HL-60 (cell line): ENCODE results near the gene ANKRD2.

ENCODE experiments used
- TF ChIP-seq, protein P1 (sequence below): IDR thresholded peaks from one replicate; pipeline ENCODE4 v1.5.1; 2011; ENCODE audit warnings: low read length, control low read depth, inconsistent platforms; ENCODE audit not compliant: insufficient read depth
- TF ChIP-seq, protein P2 (sequence below): IDR thresholded peaks from 2 replicates; pipeline ENCODE4 v1.6.1; 2012; ENCODE audit warnings: low read depth; ENCODE audit not compliant: insufficient replicate concordance

DNA sequence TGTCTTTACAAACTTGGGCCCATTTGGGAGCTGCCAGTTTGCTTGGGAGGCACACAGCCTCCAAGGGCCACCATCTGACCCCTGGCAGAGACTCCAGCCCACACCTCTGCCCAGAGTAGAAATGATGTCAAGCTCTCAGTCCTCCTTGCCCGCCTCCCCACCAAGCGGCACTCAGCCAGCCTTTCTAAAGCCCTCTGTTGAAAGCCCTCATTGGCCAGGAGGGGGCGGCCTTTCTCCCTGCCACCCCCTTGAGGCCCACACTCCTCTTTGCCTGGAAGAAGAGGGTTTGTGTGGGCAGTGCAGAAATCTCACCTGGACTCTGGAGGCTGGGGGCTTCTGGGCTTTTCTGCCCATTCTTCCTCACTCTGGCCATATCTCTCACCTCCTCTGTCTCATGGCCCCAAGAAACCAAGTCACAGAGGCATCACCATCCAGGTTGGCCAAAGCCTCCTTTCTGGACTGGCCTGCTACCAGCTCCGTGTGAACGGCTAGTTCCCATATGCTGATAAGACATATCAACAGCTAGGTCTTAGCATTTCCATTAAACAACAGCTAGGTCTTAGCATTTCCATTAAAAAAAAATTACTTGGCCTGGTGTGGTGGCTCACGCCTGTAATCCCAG is 37.7 kb upstream of the ANKRD2 start:
- TF ChIP-seq, protein P1, sequence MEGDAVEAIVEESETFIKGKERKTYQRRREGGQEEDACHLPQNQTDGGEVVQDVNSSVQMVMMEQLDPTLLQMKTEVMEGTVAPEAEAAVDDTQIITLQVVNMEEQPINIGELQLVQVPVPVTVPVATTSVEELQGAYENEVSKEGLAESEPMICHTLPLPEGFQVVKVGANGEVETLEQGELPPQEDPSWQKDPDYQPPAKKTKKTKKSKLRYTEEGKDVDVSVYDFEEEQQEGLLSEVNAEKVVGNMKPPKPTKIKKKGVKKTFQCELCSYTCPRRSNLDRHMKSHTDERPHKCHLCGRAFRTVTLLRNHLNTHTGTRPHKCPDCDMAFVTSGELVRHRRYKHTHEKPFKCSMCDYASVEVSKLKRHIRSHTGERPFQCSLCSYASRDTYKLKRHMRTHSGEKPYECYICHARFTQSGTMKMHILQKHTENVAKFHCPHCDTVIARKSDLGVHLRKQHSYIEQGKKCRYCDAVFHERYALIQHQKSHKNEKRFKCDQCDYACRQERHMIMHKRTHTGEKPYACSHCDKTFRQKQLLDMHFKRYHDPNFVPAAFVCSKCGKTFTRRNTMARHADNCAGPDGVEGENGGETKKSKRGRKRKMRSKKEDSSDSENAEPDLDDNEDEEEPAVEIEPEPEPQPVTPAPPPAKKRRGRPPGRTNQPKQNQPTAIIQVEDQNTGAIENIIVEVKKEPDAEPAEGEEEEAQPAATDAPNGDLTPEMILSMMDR: peak; percentile 53
- TF ChIP-seq, protein P2, sequence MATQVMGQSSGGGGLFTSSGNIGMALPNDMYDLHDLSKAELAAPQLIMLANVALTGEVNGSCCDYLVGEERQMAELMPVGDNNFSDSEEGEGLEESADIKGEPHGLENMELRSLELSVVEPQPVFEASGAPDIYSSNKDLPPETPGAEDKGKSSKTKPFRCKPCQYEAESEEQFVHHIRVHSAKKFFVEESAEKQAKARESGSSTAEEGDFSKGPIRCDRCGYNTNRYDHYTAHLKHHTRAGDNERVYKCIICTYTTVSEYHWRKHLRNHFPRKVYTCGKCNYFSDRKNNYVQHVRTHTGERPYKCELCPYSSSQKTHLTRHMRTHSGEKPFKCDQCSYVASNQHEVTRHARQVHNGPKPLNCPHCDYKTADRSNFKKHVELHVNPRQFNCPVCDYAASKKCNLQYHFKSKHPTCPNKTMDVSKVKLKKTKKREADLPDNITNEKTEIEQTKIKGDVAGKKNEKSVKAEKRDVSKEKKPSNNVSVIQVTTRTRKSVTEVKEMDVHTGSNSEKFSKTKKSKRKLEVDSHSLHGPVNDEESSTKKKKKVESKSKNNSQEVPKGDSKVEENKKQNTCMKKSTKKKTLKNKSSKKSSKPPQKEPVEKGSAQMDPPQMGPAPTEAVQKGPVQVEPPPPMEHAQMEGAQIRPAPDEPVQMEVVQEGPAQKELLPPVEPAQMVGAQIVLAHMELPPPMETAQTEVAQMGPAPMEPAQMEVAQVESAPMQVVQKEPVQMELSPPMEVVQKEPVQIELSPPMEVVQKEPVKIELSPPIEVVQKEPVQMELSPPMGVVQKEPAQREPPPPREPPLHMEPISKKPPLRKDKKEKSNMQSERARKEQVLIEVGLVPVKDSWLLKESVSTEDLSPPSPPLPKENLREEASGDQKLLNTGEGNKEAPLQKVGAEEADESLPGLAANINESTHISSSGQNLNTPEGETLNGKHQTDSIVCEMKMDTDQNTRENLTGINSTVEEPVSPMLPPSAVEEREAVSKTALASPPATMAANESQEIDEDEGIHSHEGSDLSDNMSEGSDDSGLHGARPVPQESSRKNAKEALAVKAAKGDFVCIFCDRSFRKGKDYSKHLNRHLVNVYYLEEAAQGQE: no peak
